SIG-M5 (cell line): ENCODE results near the gene SENP1.
"Not testable (repeated sequence)": the region's sequence is repeated elsewhere in the genome, so short reads cannot be mapped to it uniquely, and the experiment has no call there.

ENCODE experiments used
- DNase-seq: peaks from one replicate; lab custom pipeline; 2025; lab: John Stamatoyannopoulos, UW

The SENP1 gene

GRCh38 chr12:48105867-48106680 lies at the start of gene SENP1:
Gene SENP1, minus strand, starts transcription at chr12:48106079. Its CDS starts 4,607 bp downstream, at chr12:48101472.
- peak; percentile 69 for DNase-seq

- no peak for DNase-seq
These were observed 45.4 kb upstream of the SENP1 start for GRCh38 chr12:48151103-48151771.

GRCh38 chr12:48145981-48146380 lies 40.1 kb upstream of the SENP1 start:
- DNase-seq = no peak

- no peak for DNase-seq
These were observed 38.0 kb upstream of the SENP1 start for GRCh38 chr12:48143898-48144297.

- DNase-seq = no peak
These were observed 37.2 kb upstream of the SENP1 start for GRCh38 chr12:48142818-48143674.

GRCh38 chr12:48135027-48135426 lies 29.1 kb upstream of the SENP1 start:
- DNase-seq = no peak

GRCh38 chr12:48132826-48133225 lies 26.9 kb upstream of the SENP1 start:
- DNase-seq = no peak

- DNase-seq = no peak
These were observed 25.6 kb upstream of the SENP1 start for GRCh38 chr12:48131517-48131916.

- DNase-seq = no peak
These were observed 23.5 kb upstream of the SENP1 start for GRCh38 chr12:48129376-48129775.

- no peak for DNase-seq
These were observed 22.9 kb upstream of the SENP1 start for GRCh38 chr12:48128800-48129199.

- no peak for DNase-seq
These were observed 21.2 kb upstream of the SENP1 start for GRCh38 chr12:48126953-48127630.

- DNase-seq = no peak
These were observed 20.1 kb upstream of the SENP1 start for GRCh38 chr12:48125985-48126384.

GRCh38 chr12:48125542-48125941 lies 19.7 kb upstream of the SENP1 start:
- DNase-seq = not testable (repeated sequence)

GRCh38 chr12:48123169-48123568 lies 17.3 kb upstream of the SENP1 start:
- no peak for DNase-seq

- DNase-seq = no peak
These were observed 16.4 kb upstream of the SENP1 start for GRCh38 chr12:48122065-48122834.

- DNase-seq = no peak
These were observed 15.6 kb upstream of the SENP1 start for GRCh38 chr12:48121522-48121921.

- no peak for DNase-seq
These were observed 13.9 kb upstream of the SENP1 start for GRCh38 chr12:48119834-48120195.

GRCh38 chr12:48119078-48119833 lies 13.4 kb upstream of the SENP1 start, which contains the start of gene PFKM:
Gene PFKM, plus strand, starts transcription at chr12:48119364. Its CDS starts 3,411 bp downstream, at chr12:48122775.
- peak; percentile 16 for DNase-seq

GRCh38 chr12:48118284-48118871 lies 12.5 kb upstream of the SENP1 start:
- no peak for DNase-seq

GRCh38 chr12:48115957-48116356 lies 10.1 kb upstream of the SENP1 start:
- no peak for DNase-seq
